ENCODE results near the gene ATP5F1D. TPM values are rescaled to one million over a fixed set of nuclear protein-coding genes. Genes with fewer than 3 reads are reported as not detected.
A peak's percentile ranks its signal among the peaks of the same experiment; 100 is the strongest.

ATP5F1D gene
- total and polyA plus RNA-seq, 2 of the 13 experiments (the other 11 are each of a cell fraction or from before 2014, with no cell fraction given) = 39.4 to 78.7 TPM

DNA sequence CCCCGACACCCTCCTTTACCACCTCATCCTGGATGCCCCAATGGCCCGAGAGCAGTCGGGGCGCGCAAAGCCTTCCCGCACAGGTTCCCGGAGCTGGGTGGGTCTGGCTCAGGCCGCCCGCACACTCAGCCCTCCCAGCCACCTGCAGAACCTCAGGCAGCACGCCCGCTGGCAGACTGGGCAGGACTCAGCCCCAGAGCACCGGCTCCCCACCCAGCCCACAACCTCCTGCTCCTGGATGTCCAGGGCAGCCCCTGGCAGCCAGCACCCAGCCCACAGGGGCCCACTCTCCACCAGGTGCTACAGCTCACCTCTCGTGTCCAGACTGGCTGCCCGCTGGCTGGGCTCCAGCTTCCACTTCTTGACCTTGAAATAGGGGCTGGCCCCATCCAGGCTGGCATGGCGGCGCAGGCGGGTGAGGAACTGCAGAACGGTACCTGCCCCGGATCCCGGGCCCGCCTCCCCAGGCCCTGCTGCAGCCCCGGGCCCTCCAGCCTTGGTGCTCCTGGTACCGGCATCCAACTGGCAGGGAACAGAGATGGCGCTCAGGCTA lies 8.4 kb upstream of the ATP5F1D start (continued):
- TF ChIP-seq ZNF282 (IDR thresholded peaks at IDR 0.05; ENCODE audit: partially characterized antibody) (no peak), SP140L (CRISPR knock-in tag; IDR thresholded peaks at IDR 0.05; ENCODE audit: borderline replicate concordance) (no peak), ZNF776 (CRISPR knock-in tag; IDR thresholded peaks at IDR 0.05) (0 out of 2 replicates have a peak, but pooled peaks have one; percentile 29), MED1 (CRISPR knock-in tag; IDR thresholded peaks at IDR 0.05) (no peak), ZNF230 (CRISPR knock-in tag; IDR thresholded peaks at IDR 0.05) (no peak), NFE2L2 (IDR thresholded peaks at IDR 0.05; ENCODE audit: low read length) (no peak), ZFAT (CRISPR knock-in tag; conservative IDR thresholded peaks at IDR 0.05) (no peak), ZNF20 (CRISPR knock-in tag; IDR thresholded peaks at IDR 0.05) (no peak), ARID4A (CRISPR knock-in tag; IDR thresholded peaks at IDR 0.05; ENCODE audit: borderline replicate concordance) (0 out of 2 replicates have a peak, but pooled peaks have one; percentile 16), LCORL (IDR thresholded peaks at IDR 0.05) (no peak), LCORL (CRISPR knock-in tag; IDR thresholded peaks at IDR 0.05) (no peak), BRF2 (CRISPR knock-in tag; IDR thresholded peaks at IDR 0.05) (no peak), SMARCE1 (IDR thresholded peaks at IDR 0.05; ENCODE audit: borderline replicate concordance) (no peak), ZNF10 (CRISPR knock-in tag; IDR thresholded peaks at IDR 0.05; ENCODE audit: borderline replicate concordance, low read depth) (no peak), TP53 (CRISPR knock-in tag; conservative IDR thresholded peaks at IDR 0.05) (no peak), MED8 (CRISPR knock-in tag; IDR thresholded peaks at IDR 0.05; ENCODE audit: insufficient replicate concordance) (no peak), ZNF431 (CRISPR knock-in tag; IDR thresholded peaks at IDR 0.05; ENCODE audit: borderline replicate concordance, low read depth) (no peak)
- TF ChIP-seq, protein P1, sequence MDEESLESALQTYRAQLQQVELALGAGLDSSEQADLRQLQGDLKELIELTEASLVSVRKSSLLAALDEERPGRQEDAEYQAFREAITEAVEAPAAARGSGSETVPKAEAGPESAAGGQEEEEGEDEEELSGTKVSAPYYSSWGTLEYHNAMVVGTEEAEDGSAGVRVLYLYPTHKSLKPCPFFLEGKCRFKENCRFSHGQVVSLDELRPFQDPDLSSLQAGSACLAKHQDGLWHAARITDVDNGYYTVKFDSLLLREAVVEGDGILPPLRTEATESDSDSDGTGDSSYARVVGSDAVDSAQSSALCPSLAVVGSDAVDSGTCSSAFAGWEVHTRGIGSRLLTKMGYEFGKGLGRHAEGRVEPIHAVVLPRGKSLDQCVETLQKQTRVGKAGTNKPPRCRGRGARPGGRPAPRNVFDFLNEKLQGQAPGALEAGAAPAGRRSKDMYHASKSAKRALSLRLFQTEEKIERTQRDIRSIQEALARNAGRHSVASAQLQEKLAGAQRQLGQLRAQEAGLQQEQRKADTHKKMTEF (CRISPR knock-in tag; IDR thresholded peaks at IDR 0.05) = no peak
- TF ChIP-seq, protein P2, sequence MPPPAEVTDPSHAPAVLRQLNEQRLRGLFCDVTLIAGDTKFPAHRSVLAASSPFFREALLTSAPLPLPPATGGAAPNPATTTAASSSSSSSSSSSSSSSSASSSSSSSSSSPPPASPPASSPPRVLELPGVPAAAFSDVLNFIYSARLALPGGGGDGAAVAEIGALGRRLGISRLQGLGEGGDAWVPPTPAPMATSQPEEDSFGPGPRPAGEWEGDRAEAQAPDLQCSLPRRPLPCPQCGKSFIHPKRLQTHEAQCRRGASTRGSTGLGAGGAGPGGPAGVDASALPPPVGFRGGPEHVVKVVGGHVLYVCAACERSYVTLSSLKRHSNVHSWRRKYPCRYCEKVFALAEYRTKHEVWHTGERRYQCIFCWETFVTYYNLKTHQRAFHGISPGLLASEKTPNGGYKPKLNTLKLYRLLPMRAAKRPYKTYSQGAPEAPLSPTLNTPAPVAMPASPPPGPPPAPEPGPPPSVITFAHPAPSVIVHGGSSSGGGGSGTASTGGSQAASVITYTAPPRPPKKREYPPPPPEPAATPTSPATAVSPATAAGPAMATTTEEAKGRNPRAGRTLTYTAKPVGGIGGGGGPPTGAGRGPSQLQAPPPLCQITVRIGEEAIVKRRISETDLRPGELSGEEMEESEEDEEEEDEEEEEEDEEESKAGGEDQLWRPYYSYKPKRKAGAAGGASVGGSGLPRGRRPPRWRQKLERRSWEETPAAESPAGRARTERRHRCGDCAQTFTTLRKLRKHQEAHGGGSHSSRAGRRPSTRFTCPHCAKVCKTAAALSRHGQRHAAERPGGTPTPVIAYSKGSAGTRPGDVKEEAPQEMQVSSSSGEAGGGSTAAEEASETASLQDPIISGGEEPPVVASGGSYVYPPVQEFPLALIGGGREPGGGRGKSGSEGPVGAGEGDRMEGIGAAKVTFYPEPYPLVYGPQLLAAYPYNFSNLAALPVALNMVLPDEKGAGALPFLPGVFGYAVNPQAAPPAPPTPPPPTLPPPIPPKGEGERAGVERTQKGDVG (CRISPR knock-in tag; IDR thresholded peaks at IDR 0.05; ENCODE audit: borderline replicate concordance) = no peak

Measured in HepG2 (cell line).